ENCODE data around the gene NUP50.

The NUP50 gene

GRCh38 chr22:45212992-45213751, 49.4 kb downstream of the NUP50 start:
- H3K4me3 ChIP-seq (ENCODE audit: severe bottlenecking), result peak overlapping the region; percentile 10

DNA sequence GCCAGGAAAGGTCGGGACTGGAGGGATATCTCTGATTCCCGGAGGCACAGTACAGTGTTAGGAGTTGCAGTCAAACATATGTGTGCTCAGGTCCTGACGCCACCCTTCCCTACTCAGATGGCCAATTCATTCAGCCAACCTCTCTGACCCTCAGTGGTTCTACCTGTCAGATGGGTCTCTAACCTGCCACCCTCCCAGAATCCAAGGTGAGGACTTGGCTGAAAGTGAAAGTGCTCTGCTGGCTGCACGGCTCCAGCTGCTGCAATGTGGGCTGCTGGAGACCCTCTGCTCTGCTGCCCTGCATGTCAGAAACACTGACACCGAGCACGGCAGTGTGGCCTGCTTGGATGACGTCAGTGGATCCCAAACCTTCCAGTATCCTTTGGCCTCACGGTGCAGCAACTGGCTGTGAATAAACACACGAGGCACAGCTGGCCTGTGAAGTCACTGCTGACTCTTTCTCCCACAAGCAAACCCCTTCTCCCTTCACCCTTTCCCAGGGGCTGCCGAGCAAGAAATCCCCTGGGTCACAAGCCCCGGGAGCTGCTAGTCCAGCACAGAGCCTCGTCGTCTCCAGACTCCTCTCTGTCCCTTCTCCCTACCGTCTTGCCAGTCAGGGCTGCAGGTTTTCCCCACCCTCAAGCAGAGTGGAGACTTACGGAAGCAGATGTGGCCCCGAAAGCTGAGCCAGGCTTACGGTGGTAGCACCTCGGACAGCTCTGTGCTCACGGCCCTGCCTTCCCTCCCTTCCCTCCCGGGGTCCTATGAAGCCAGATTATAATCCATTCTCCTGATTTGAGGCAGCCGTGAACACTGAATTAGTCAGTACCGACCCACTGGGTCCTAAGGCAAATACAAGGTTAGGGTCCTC, 52.6 kb downstream of the NUP50 start:
- Histone ChIP-seq H3K36me3 (ENCODE audit: low read depth) (peaks cover 4% of the 10 kb centered on the region; the same call in 1 of the 2 replicates), H3K9me3 (ENCODE audit: severe bottlenecking) (no peaks in the 10 kb centered on the region), H3K27ac (ENCODE audit: poor library complexity, severe bottlenecking) (no peak overlapping the region), H3K4me1 (ENCODE audit: insufficient read depth, poor library complexity, severe bottlenecking) (peaks cover 8% of the 10 kb centered on the region), H3K27me3 (ENCODE audit: insufficient read depth, poor library complexity, severe bottlenecking) (no peaks in the 10 kb centered on the region), H3K4me3 (ENCODE audit: severe bottlenecking) (no peak overlapping the region)
- DNase-seq (ENCODE audit: low spot score) (no peak), ATAC-seq (ENCODE audit: low read depth) (no peak)
- TF ChIP-seq, protein P1, sequence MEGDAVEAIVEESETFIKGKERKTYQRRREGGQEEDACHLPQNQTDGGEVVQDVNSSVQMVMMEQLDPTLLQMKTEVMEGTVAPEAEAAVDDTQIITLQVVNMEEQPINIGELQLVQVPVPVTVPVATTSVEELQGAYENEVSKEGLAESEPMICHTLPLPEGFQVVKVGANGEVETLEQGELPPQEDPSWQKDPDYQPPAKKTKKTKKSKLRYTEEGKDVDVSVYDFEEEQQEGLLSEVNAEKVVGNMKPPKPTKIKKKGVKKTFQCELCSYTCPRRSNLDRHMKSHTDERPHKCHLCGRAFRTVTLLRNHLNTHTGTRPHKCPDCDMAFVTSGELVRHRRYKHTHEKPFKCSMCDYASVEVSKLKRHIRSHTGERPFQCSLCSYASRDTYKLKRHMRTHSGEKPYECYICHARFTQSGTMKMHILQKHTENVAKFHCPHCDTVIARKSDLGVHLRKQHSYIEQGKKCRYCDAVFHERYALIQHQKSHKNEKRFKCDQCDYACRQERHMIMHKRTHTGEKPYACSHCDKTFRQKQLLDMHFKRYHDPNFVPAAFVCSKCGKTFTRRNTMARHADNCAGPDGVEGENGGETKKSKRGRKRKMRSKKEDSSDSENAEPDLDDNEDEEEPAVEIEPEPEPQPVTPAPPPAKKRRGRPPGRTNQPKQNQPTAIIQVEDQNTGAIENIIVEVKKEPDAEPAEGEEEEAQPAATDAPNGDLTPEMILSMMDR (IDR thresholded peaks at IDR 0.05; ENCODE audit: poor library complexity, severe bottlenecking), result no peak

More at GRCh38 chr22:45212992-45213751, 49.4 kb downstream of the NUP50 start:
- Histone ChIP-seq H3K27ac (ENCODE audit: poor library complexity, severe bottlenecking) (peak overlapping the region; percentile 47), H3K9me3 (ENCODE audit: severe bottlenecking) (no peaks in the 10 kb centered on the region), H3K36me3 (ENCODE audit: low read depth) (peaks cover 13% of the 10 kb centered on the region), H3K4me1 (ENCODE audit: insufficient read depth, poor library complexity, severe bottlenecking) (peaks cover 8% of the 10 kb centered on the region), H3K27me3 (ENCODE audit: insufficient read depth, poor library complexity, severe bottlenecking) (no peaks in the 10 kb centered on the region)
- DNase-seq (ENCODE audit: low spot score), result peak; percentile 47
- ATAC-seq (ENCODE audit: low read depth), result peak; percentile 11
- TF ChIP-seq, protein P1 (IDR thresholded peaks at IDR 0.05; ENCODE audit: poor library complexity, severe bottlenecking), result no peak

DNA sequence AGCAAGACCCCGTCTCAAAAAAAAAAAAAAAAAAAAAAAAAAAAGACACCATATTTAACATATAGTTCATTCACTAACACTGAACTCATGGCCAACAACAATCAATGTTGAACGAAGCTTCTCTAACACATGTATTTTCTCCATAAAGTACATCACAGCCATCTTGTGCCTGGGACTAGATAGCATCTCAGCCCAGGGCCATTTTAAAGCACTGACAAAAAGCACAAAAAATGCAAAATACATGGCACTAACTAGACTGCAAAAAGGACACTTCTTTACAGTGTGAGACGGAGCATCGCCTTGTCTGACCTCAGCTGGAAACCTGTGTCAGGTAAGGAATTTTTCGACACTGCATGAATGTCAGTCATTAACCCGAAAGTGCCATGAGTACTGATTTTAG, 53.6 kb downstream of the NUP50 start:
- Histone ChIP-seq H3K9me3 (ENCODE audit: severe bottlenecking) (no peaks in the 10 kb centered on the region), H3K4me3 (ENCODE audit: severe bottlenecking) (no peak overlapping the region), H3K27ac (ENCODE audit: poor library complexity, severe bottlenecking) (no peak overlapping the region), H3K4me1 (ENCODE audit: insufficient read depth, poor library complexity, severe bottlenecking) (peaks cover 8% of the 10 kb centered on the region), H3K36me3 (ENCODE audit: low read depth) (no peaks in the 10 kb centered on the region), H3K27me3 (ENCODE audit: insufficient read depth, poor library complexity, severe bottlenecking) (no peaks in the 10 kb centered on the region)
- ATAC-seq (ENCODE audit: low read depth), result no peak
- TF ChIP-seq, protein P1 (IDR thresholded peaks at IDR 0.05; ENCODE audit: poor library complexity, severe bottlenecking), result no peak
- DNase-seq (ENCODE audit: low spot score), result no peak

DNA sequence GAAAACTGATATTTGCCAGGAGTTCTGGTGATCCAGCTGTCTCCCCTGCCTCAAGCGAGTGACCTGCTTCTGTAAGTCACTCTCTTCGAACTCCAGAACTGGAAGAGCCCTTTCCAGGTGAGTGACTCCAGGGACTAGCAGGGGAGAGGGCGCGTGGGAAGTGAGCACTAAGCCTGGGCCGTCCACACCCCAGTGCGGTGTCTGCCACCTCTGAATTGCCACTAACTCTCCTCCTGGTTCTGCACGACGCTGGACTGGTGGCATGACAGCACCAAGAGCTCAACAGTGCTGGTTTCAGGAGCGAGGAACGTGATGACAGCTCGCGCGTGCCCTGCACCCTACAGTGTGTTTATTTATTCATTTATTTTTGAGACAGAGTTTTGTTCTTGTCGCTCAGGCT, 54.1 kb downstream of the NUP50 start:
- TF ChIP-seq, protein P1 (IDR thresholded peaks at IDR 0.05; ENCODE audit: poor library complexity, severe bottlenecking), result no peak
- Histone ChIP-seq H3K9me3 (ENCODE audit: severe bottlenecking) (no peaks in the 10 kb centered on the region), H3K36me3 (ENCODE audit: low read depth) (no peaks in the 10 kb centered on the region), H3K4me3 (ENCODE audit: severe bottlenecking) (no peak overlapping the region), H3K27me3 (ENCODE audit: insufficient read depth, poor library complexity, severe bottlenecking) (no peaks in the 10 kb centered on the region), H3K4me1 (ENCODE audit: insufficient read depth, poor library complexity, severe bottlenecking) (peaks cover 5% of the 10 kb centered on the region), H3K27ac (ENCODE audit: poor library complexity, severe bottlenecking) (no peak overlapping the region)
- DNase-seq (ENCODE audit: low spot score) (no peak), ATAC-seq (ENCODE audit: low read depth) (no peak)
